HepG2 (cell line): ENCODE results near the gene IL4I1. TPM values are rescaled to one million over a fixed set of nuclear protein-coding genes. Genes with fewer than 3 reads are reported as not detected.

ENCODE experiments used
- ATF3 ChIP-seq: sonication (generic); formaldehyde crosslinking; IDR thresholded peaks from 2 replicates; pipeline ENCODE4 v1.4.0; 2020; ENCODE audit warnings: missing genetic modification reagents
- ESRRA ChIP-seq: sonication (generic); formaldehyde crosslinking; IDR thresholded peaks from 2 replicates; pipeline ENCODE4 v1.5.1; 2020; ENCODE audit warnings: mild to moderate bottlenecking, low read depth, missing genetic modification reagents
- IKZF5 ChIP-seq: IDR thresholded peaks from 2 replicates; pipeline ENCODE4 v1.6.1; 2018; ENCODE audit warnings: missing genetic modification reagents, mild to moderate bottlenecking, missing compliant biosample characterization
- MTERF4 ChIP-seq: sonication (generic); formaldehyde crosslinking; IDR thresholded peaks from 2 replicates; pipeline ENCODE4 v1.8.0; 2023; ENCODE audit warnings: mild to moderate bottlenecking, missing genetic modification reagents
- RAD21 ChIP-seq: fragments of 450-650 bp; formaldehyde crosslinking; IDR thresholded peaks from 2 replicates; pipeline ENCODE4 v1.5.0; 2020; ENCODE audit warnings: mild to moderate bottlenecking
- REXO4 ChIP-seq: sonication (generic); formaldehyde crosslinking; IDR thresholded peaks from 2 replicates; pipeline ENCODE4 v1.8.0; 2022; ENCODE audit warnings: missing genetic modification reagents, mild to moderate bottlenecking, borderline replicate concordance
- SKIL ChIP-seq: sonication (generic); formaldehyde crosslinking; IDR thresholded peaks from 2 replicates; pipeline ENCODE4 v1.8.0; 2022; ENCODE audit warnings: missing genetic modification reagents, mild to moderate bottlenecking, moderate library complexity, borderline replicate concordance
- SNAPC4 ChIP-seq: sonication (generic); formaldehyde crosslinking; IDR thresholded peaks from 2 replicates; pipeline ENCODE4 v1.4.0; 2020; ENCODE audit warnings: mild to moderate bottlenecking, missing genetic modification reagents
- TFDP1 ChIP-seq: IDR thresholded peaks from 2 replicates; pipeline ENCODE4 v1.6.1; 2016; ENCODE audit warnings: missing compliant biosample characterization, missing genetic modification reagents, borderline replicate concordance
- ZBTB34 ChIP-seq: sonication (generic); formaldehyde crosslinking; IDR thresholded peaks from 2 replicates; pipeline ENCODE4 v1.8.0; 2022; ENCODE audit warnings: mild to moderate bottlenecking, missing genetic modification reagents
- ZNF253 ChIP-seq: sonication (generic); formaldehyde crosslinking; IDR thresholded peaks from 2 replicates; pipeline ENCODE4 v1.8.0; 2022; ENCODE audit warnings: mild to moderate bottlenecking, missing genetic modification reagents, borderline replicate concordance
- ZNF496 ChIP-seq: sonication (generic); formaldehyde crosslinking; IDR thresholded peaks from 2 replicates; pipeline ENCODE4 v1.8.1; 2023; ENCODE audit warnings: mild to moderate bottlenecking, moderate library complexity, missing genetic modification reagents; ENCODE audit not compliant: insufficient replicate concordance
- ZNF546 ChIP-seq: sonication (generic); formaldehyde crosslinking; conservative IDR thresholded peaks from 2 replicates; pipeline ENCODE4 v1.8.1; 2023; ENCODE audit warnings: mild to moderate bottlenecking, missing genetic modification reagents
- ZNF572 ChIP-seq: sonication (generic); formaldehyde crosslinking; IDR thresholded peaks from 2 replicates; pipeline ENCODE4 v1.5.1; 2020; ENCODE audit warnings: mild to moderate bottlenecking, missing genetic modification reagents
- polyA plus RNA-seq, 8 experiments: library from polyadenylated mRNA; depleted of rRNA in 3 of 8; stranded (reverse) in 7 of 8; unstranded in 1 of 8; fragments of >200 nt; fragmentation: Illumina TruSeq in 4 of 8; extraction: Trizol in 4 of 8; gene quantifications; 2 replicates each; pipeline versions ENCODE4 v1.2.1 to v1.2.3, GENCODE V29; 2011 to 2016; ENCODE audit warnings: low read depth in 4 of 8, missing spikeins in 1 of 8, mixed read lengths in 1 of 8; ENCODE audit not compliant: insufficient read depth in 1 of 8
- total RNA-seq, 5 experiments: library from RNA; depleted of rRNA; stranded (reverse); fragments of >200 nt; fragmentation: Illumina TruSeq; extraction: Trizol; gene quantifications; 2 replicates each; pipeline ENCODE4 v1.2.3, GENCODE V29; 2016; ENCODE audit warnings: low read depth in 1 of 5

Gene IL4I1
- total and polyA plus RNA-seq, 2 of the 13 experiments (the other 11 are each of a cell fraction or from before 2014, with no cell fraction given), result not detected

GRCh38 chr19:49850487-49851342 lies 46.0 kb downstream of the IL4I1 start, which contains the start of gene PTOV1 (continued):
- no peak; the same call in 1 of the 2 replicates for TF ChIP-seq SNAPC4 (CRISPR knock-in tag)
- TF ChIP-seq ZNF546 (CRISPR knock-in tag), result no peak; the same call in 1 of the 2 replicates
- TF ChIP-seq ZNF496, result no peak
- TF ChIP-seq ZNF253 (CRISPR knock-in tag), result no peak
- TF ChIP-seq ESRRA (CRISPR knock-in tag), result no peak
- TF ChIP-seq SKIL, result no peak
- TF ChIP-seq IKZF5 (CRISPR knock-in tag), result 0 out of 2 replicates have a peak, but pooled peaks have one; percentile 16
- no peak for TF ChIP-seq RAD21
- TF ChIP-seq ATF3, result no peak; the same call in 1 of the 2 replicates
- no peak for TF ChIP-seq ZNF572 (CRISPR knock-in tag)
- TF ChIP-seq MTERF4, result no peak
- TF ChIP-seq REXO4 (CRISPR knock-in tag), result no peak
- no peak for TF ChIP-seq ZBTB34
- TF ChIP-seq TFDP1 (CRISPR knock-in tag), result peak; percentile 59; the same call in 1 of the 2 replicates
